Measurements from ENCODE around the gene CTIF.
"Not testable (repeated sequence)": the region's sequence is repeated elsewhere in the genome, so short reads cannot be mapped to it uniquely, and the experiment has no call there.

The CTIF gene

GRCh38 chr18:48715711-48716361 is 177.0 kb downstream of the CTIF start:
- DNase-seq = no peak

GRCh38 chr18:48717227-48717626 is 178.4 kb downstream of the CTIF start:
- DNase-seq = not testable (repeated sequence)

- DNase-seq = no peak
Measured at GRCh38 chr18:48718251-48718959, 179.6 kb downstream of the CTIF start.

GRCh38 chr18:48719388-48719787 is 180.6 kb downstream of the CTIF start:
- DNase-seq = no peak

- no peak for DNase-seq
Measured at GRCh38 chr18:48719974-48720654, 181.3 kb downstream of the CTIF start.

DNA sequence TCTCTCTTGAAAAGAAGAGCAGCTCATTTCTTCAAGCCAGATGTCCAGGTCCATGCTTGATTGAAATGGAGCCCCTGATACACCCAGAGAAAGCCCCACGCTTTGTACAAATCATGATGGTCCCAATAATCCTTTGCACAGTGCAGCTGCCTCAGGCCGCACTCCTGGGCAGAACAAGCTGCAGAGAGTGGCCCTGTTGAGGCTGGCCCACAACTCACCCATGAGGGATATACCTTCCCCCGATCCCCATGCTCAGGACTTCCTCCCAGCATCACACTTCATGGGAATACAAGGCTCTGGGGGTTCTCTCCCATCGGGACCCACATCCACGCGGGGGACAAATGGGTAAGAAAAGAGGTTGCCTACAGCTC is 181.8 kb downstream of the CTIF start:
- no peak for DNase-seq

- DNase-seq = no peak
Measured at GRCh38 chr18:48721312-48721711, 182.5 kb downstream of the CTIF start.

DNA sequence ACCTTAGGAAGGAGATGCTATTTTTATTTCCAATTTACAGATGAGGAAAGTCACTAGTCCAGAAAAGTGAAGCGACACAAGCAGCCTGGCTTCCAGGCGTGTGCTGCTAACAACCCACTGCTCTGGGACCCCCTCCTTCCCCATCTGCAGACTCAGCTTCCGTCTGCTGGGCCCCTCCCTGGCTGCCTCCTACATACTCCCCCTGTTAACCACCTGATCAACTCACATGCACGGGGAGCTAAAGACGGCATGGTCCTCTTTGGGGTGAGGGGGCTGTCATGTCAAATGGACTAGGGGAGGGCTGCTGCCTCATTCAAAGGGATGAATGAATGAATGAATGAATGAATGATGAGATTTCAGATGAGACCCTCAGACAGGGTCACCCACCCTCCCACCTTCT is 184.2 kb downstream of the CTIF start:
- no peak for DNase-seq

DNA sequence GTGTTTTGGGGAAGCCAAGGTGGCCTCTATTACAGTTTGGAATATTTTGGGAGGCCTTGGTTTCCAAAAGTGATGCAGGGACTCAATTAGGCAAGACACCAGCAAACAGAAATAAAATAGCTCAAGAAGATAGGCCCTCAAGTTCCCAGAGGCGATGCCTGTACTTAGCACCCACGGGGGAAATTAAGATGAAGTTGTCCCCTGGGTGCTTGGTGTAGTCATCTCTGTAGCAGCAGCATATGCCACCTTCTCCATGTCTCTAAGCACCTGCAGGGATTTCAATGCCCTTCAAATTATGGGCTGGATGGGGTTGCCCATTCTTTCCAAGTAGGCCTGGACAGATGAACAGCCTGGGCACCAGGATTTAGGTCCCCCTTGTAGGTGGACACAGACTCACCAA is 185.0 kb downstream of the CTIF start:
- no peak for DNase-seq

DNA sequence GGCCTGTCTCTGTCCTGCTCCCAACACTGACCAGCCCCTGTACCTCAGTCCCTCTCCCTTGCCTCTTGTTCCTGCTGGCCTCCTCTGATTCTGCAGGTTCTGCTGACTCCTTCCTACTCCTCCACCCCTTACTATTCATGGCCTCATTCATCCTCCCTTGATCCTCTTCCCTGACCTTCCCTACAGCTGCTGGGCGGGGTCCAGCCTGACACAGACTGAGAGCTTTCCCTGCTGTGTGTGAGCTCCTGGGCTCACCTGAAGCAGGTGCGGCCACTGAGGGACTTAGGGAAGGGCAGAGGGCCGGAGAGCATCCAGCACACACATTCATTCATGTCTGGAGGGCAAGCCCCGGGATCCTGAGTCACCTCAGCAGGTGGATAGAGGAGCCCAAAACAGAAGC is 185.6 kb downstream of the CTIF start:
- no peak for DNase-seq

GRCh38 chr18:48724939-48725338 is 186.1 kb downstream of the CTIF start:
- DNase-seq = no peak

GRCh38 chr18:48725562-48725961 is 186.7 kb downstream of the CTIF start:
- DNase-seq = no peak

GRCh38 chr18:48727681-48728080 is 188.8 kb downstream of the CTIF start:
- DNase-seq = no peak

DNA sequence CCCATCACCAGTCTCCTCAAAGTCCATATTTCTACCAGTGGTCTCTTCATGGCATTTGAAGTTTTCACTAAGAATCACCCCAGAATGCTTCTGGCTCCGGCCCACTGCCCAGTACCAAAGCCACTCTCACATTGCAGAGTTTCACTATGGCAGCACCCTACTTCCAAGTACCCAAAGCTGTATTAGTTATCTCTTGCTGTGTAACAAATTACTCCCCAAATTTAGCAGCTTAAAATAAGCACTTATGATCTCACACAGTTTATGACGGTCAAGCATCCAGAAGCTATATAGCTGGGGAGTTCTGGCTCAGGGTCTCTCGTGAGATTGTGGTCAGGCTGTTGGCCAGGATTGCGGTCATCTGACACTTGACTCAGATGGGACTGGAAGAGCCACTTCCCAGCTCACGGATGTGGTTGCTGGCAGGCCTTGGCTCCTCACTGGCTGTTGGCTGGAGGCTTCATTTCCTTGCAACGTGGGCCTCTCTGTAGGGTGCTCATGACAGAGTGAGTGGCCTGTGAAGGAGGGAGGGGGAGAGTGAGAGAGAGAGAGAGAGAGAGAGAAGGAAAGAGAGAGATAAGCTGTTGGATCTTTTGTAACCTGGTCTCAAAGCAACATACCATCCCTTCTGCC is 189.5 kb downstream of the CTIF start:
- DNase-seq = no peak

DNA sequence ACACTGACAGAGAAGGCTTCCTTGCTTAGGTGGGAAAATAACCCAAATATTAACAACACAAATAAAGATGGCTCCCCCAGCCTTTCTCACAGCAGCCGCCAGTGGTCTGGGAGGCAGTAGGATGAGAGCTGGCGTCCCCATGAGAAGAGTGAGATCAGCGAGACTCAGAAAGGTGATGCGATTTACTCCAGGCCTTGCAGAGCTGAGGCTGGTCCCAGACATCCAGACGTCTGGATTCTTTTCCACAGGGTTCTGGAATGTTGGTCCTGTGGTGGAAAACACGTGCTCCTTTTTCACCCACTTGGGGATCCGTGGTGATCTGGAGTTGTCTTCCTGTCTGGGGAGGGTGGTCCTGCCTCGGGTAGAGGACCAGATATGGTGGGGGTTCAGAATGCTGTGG is 190.6 kb downstream of the CTIF start:
- no peak for DNase-seq

GRCh38 chr18:48730010-48730409 is 191.2 kb downstream of the CTIF start:
- DNase-seq = no peak

GRCh38 chr18:48732767-48733424 is 194.1 kb downstream of the CTIF start:
- DNase-seq = peak; percentile 16

DNA sequence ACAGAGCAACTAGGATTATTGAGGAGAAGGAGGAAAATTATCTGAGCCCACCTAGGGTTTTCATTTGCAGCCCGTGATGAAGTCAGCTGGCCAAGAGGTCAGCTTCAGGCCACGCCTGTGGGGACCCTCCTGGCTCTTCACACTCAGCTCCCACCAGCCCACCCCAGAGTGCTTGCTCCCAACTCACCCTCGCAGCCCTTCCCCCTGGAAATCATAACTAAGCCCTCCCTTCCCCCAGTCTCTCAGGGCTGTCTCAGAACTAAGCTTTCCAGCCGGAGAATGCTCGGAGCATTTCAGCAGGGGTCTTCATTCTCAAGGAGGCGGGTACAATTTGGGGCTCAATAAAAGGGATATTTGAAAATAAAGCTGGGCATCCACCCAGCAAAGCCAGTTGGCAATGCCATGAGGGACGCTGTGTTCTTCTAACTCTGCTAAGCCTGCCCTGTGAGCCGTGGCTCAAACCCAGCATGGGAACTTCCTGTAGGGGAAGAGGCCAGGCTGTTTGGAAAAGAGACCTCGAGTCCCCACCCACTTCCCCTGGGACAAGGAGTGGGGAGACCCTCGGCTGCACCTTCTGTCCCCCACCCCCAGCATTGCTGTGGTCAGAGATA is 194.9 kb downstream of the CTIF start:
- DNase-seq = no peak

GRCh38 chr18:48734460-48734859 is 195.6 kb downstream of the CTIF start:
- DNase-seq = no peak

GRCh38 chr18:48735080-48735676 is 196.3 kb downstream of the CTIF start:
- DNase-seq = no peak

DNA sequence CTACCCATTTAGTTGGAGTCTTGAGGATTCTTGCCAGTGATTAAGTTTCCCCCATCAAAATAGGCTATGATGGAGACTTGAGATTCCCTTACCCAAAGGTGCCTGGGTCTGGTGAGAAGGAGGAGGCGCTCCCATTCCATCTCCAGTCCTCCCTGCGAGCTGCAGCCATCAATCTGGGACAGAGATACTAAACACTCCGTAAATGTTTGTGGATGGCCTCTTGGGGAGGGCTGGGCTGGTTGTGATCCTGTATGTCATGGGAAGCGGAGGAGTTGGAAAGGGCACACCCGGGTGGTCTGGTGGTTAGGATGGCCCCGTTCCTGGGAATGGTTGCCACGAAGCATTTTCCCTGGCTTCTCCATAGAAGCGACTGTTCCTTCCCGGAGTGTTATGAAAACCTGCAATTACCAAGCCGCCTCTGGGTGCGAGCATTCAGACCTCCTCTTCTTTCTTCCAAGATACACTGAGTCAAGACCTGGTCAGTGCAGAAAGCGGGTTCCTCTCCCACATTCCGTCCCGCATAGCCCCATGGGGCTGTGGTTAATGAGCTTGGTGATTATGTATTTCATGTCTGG is 196.9 kb downstream of the CTIF start:
- no peak for DNase-seq
